ENCODE results near the gene CEACAM16.

DNA sequence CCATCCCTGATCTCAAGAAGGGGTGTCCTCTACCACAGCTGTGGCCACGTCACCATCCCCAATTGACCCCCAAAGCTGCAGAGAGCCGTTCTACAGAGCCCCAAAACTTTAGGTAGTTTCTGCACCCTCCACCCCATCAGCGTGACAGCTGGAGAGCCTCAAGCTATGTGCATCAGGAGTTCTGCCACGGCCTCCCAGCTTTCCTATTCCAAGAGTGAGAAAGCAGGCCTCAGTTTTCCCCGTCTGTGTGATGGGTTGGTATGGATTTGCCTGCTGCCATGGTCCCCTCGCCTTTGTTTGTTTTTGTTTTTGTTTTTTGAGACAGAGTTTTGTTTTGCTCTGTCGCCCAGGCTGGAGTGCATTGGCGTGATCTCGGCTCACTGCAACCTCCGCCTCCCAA lies 51.0 kb downstream of the CEACAM16 start:
- TF ChIP-seq, protein P1, sequence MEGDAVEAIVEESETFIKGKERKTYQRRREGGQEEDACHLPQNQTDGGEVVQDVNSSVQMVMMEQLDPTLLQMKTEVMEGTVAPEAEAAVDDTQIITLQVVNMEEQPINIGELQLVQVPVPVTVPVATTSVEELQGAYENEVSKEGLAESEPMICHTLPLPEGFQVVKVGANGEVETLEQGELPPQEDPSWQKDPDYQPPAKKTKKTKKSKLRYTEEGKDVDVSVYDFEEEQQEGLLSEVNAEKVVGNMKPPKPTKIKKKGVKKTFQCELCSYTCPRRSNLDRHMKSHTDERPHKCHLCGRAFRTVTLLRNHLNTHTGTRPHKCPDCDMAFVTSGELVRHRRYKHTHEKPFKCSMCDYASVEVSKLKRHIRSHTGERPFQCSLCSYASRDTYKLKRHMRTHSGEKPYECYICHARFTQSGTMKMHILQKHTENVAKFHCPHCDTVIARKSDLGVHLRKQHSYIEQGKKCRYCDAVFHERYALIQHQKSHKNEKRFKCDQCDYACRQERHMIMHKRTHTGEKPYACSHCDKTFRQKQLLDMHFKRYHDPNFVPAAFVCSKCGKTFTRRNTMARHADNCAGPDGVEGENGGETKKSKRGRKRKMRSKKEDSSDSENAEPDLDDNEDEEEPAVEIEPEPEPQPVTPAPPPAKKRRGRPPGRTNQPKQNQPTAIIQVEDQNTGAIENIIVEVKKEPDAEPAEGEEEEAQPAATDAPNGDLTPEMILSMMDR (conservative IDR thresholded peaks at IDR 0.05; ENCODE audit: low read length): no peak
- TF ChIP-seq EZH2phosphoT487 (IDR thresholded peaks at IDR 0.05; ENCODE audit: borderline replicate concordance, low read depth, low read length): no peak

All from OCI-LY7 (cell line).